Keratinocyte (primary cell): ENCODE results near the gene CCDC146. TPM values are rescaled to one million over a fixed set of nuclear protein-coding genes. Genes with fewer than 3 reads are reported as not detected.
"Not testable (repeated sequence)": the region's sequence is repeated elsewhere in the genome, so short reads cannot be mapped to it uniquely, and the experiment has no call there.

Experiments
- DNase-seq: peaks from one replicate; pipeline ENCODE4 v3.0.0-alpha.2; 2011; ENCODE audit warnings: low read depth, missing footprints, low spot score
- FAIRE-seq: peaks from 2 replicates; lab custom pipeline; 2011; peaks lifted over from hg19 to GRCh38; lab: Jason Lieb, UNC
- H2AFZ ChIP-seq: 2 replicates; pipeline ENCODE4 v1.6.0; 2012; ENCODE audit warnings: low read length, control low read depth, inconsistent platforms; ENCODE audit not compliant: control insufficient read depth
- H3K27ac ChIP-seq: 2 replicates; pipeline ENCODE4 v1.5.1; 2011; ENCODE audit warnings: low read length; ENCODE audit not compliant: control insufficient read depth, insufficient read depth
- H3K27me3 ChIP-seq: 3 replicates; pipeline ENCODE4 v1.6.0; 2011; ENCODE audit warnings: low read length; ENCODE audit not compliant: control insufficient read depth, insufficient read depth; ENCODE audit errors: extremely low read depth
- H3K36me3 ChIP-seq, 2 experiments: 2 replicates in 1 of 2; 3 replicates in 1 of 2; pipeline ENCODE4 v1.5.1; 2011; ENCODE audit warnings: low read length in 2 of 2, mild to moderate bottlenecking in 1 of 2; ENCODE audit not compliant: control insufficient read depth in 2 of 2, insufficient read depth in 2 of 2; ENCODE audit errors: extremely low read depth in 1 of 2
- H3K4me1 ChIP-seq: 3 replicates; pipeline ENCODE4 v1.5.1; 2011; ENCODE audit warnings: low read length; ENCODE audit not compliant: control insufficient read depth, insufficient read depth; ENCODE audit errors: extremely low read depth
- H3K4me2 ChIP-seq: 3 replicates; pipeline ENCODE4 v1.6.0; 2011; ENCODE audit warnings: low read depth, low read length; ENCODE audit not compliant: control insufficient read depth, insufficient read depth; ENCODE audit errors: extremely low read depth
- H3K4me3 ChIP-seq, 3 experiments: fragments of 200-600 bp in 1 of 3; sonication (generic) in 1 of 3; 2 replicates in 2 of 3; 3 replicates in 1 of 3; pipeline ENCODE4 v1.5.1; 2011 to 2016; ENCODE audit warnings: low read length in 3 of 3, mild to moderate bottlenecking in 3 of 3, control low read depth in 2 of 3, inconsistent platforms in 1 of 3, low read depth in 1 of 3, mixed read lengths in 1 of 3, mixed run types in 1 of 3, moderate library complexity in 1 of 3; ENCODE audit not compliant: control insufficient read depth in 2 of 3, insufficient read depth in 2 of 3; ENCODE audit errors: extremely low read depth in 1 of 3
- H3K79me2 ChIP-seq: 2 replicates; pipeline ENCODE4 v1.6.0; 2012; ENCODE audit warnings: low read length; ENCODE audit not compliant: control insufficient read depth, insufficient read depth
- H3K9ac ChIP-seq: 3 replicates; pipeline ENCODE4 v1.6.0; 2011; ENCODE audit warnings: low read length; ENCODE audit not compliant: control insufficient read depth, insufficient read depth; ENCODE audit errors: extremely low read depth
- H3K9me1 ChIP-seq: 3 replicates; pipeline ENCODE4 v1.6.0; 2011; ENCODE audit warnings: low read length; ENCODE audit not compliant: control insufficient read depth, insufficient read depth; ENCODE audit errors: extremely low read depth
- H3K9me3 ChIP-seq: 2 replicates; pipeline ENCODE4 v1.5.1; 2012; ENCODE audit warnings: low read depth, low read length; ENCODE audit not compliant: control insufficient read depth
- H4K20me1 ChIP-seq: 3 replicates; pipeline ENCODE4 v1.6.0; 2011; ENCODE audit warnings: low read length; ENCODE audit not compliant: control insufficient read depth, insufficient read depth; ENCODE audit errors: extremely low read depth
- EZH2 ChIP-seq: IDR thresholded peaks from one replicate; pipeline ENCODE4 v1.6.1; 2012; ENCODE audit warnings: inconsistent platforms, mild to moderate bottlenecking, low read length, moderate library complexity
- dilution Hi-C: fragments of 300-500 bp; cut with MboI; formaldehyde crosslinking; loops from one replicate; pipeline ENCODE4 v1.7.0; 2020; ENCODE audit warnings: low sequenced_read_pairs; ENCODE audit not compliant: extremely low pct_ligation_motif_present
- polyA plus RNA-seq, 5 experiments: library from polyadenylated mRNA; depleted of rRNA in 3 of 5; stranded (reverse) in 3 of 5; stranded (forward) in 1 of 5; unstranded in 1 of 5; fragments of >200 nt; gene quantifications; 1 replicate in 1 of 5; 2 replicates in 3 of 5; 3 replicates in 1 of 5; pipeline versions ENCODE4 v1.2.1 to v1.2.3, GENCODE V29; 2011 to 2012; ENCODE audit warnings: missing spikeins in 2 of 5, low read depth in 1 of 5, low replicate concordance in 1 of 5
- TF ChIP-seq, protein P1 (sequence below), 3 experiments: IDR thresholded peaks in 1 of 3; conservative IDR thresholded peaks in 1 of 3; optimal IDR thresholded peaks in 1 of 3; 2 replicates in 2 of 3; 3 replicates in 1 of 3; pipeline versions ENCODE3 to v1.5.1; 2011; ENCODE audit warnings: low read length in 3 of 3, mild to moderate bottlenecking in 3 of 3, moderate library complexity in 2 of 3, control low read depth in 1 of 3, inconsistent platforms in 1 of 3; ENCODE audit not compliant: insufficient read depth in 2 of 3; ENCODE audit errors: extremely low read depth in 1 of 3

Gene CCDC146
- polyA plus RNA-seq, 1 donor (not counting 4 experiments of a cell fraction or from before 2014, with no cell fraction given): 5.7 TPM

DNA sequence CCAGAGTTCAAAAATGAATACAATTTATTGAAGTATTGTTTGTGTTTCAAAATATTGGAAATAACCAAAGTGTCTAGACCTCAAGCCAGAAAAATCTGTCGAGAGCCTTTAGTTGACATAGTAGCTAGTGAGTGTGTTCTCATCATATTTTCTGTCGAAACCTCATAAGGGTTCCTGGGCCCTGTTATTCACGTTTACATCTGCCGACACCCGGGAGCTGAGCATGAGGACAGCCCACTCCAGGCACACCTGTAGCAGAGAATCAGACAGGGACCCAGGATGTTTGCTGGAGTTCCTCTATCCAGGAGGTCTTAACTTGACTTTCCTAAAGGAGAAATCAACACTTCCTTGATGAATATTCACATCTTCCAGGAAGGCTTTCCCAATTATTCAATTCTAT, 149.4 kb downstream of the CCDC146 start:
- DNase-seq: no peak
- no peak for FAIRE-seq
- no peak overlapping the region for H3K4me3 ChIP-seq
- H3K9me3 ChIP-seq: no peaks in the 10 kb centered on the region
- dilution Hi-C loops: no loop called here
- no peak overlapping the region for H2AFZ ChIP-seq
- no peaks in the 10 kb centered on the region for H3K36me3 ChIP-seq
- no peak overlapping the region for H3K4me2 ChIP-seq
- H3K9ac ChIP-seq: no peak overlapping the region
- no peaks in the 10 kb centered on the region for H4K20me1 ChIP-seq
- TF ChIP-seq EZH2: no peak
- TF ChIP-seq, protein P1, sequence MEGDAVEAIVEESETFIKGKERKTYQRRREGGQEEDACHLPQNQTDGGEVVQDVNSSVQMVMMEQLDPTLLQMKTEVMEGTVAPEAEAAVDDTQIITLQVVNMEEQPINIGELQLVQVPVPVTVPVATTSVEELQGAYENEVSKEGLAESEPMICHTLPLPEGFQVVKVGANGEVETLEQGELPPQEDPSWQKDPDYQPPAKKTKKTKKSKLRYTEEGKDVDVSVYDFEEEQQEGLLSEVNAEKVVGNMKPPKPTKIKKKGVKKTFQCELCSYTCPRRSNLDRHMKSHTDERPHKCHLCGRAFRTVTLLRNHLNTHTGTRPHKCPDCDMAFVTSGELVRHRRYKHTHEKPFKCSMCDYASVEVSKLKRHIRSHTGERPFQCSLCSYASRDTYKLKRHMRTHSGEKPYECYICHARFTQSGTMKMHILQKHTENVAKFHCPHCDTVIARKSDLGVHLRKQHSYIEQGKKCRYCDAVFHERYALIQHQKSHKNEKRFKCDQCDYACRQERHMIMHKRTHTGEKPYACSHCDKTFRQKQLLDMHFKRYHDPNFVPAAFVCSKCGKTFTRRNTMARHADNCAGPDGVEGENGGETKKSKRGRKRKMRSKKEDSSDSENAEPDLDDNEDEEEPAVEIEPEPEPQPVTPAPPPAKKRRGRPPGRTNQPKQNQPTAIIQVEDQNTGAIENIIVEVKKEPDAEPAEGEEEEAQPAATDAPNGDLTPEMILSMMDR (optimal IDR thresholded peaks at IDR 0.05 in 1 of 3, IDR thresholded peaks at IDR 0.05 in 1 of 3, conservative IDR thresholded peaks at IDR 0.05 in 1 of 3; ENCODE audit: extremely low read depth in 1 of 3, insufficient read depth in 2 of 3, low read length in 3 of 3): no peak
- H3K79me2 ChIP-seq: no peaks in the 10 kb centered on the region
- no peaks in the 10 kb centered on the region for H3K4me1 ChIP-seq
- no peak overlapping the region for H3K27ac ChIP-seq
- H3K9me1 ChIP-seq: no peaks in the 10 kb centered on the region
- no peaks in the 10 kb centered on the region for H3K27me3 ChIP-seq

DNA sequence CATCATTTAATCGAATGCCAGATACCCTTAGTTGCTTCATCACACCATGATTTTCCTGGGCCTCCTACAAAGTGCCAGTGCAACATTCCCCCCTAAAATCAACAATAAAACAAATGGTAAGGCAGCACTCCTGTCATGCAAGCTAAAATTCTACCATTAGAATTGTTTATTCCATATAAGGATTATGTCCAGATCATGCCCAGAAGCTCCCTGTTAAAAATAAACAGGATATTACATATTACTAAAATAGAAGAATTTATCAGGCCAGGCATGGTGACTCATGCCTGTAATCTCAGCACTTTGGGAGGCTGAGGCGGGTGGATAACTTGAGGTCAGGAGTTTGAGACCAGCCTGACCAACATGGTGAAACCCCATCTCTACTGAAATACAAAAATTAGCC, 153.2 kb downstream of the CCDC146 start:
- H3K9me3 ChIP-seq, H3K27ac ChIP-seq, H3K9ac ChIP-seq, FAIRE-seq, DNase-seq, H2AFZ ChIP-seq, dilution Hi-C loops, H4K20me1 ChIP-seq, H3K79me2 ChIP-seq, H3K4me3 ChIP-seq, H3K9me1 ChIP-seq, H3K4me2 ChIP-seq, H3K27me3 ChIP-seq, H3K36me3 ChIP-seq, H3K4me1 ChIP-seq: not testable (repeated sequence)

DNA sequence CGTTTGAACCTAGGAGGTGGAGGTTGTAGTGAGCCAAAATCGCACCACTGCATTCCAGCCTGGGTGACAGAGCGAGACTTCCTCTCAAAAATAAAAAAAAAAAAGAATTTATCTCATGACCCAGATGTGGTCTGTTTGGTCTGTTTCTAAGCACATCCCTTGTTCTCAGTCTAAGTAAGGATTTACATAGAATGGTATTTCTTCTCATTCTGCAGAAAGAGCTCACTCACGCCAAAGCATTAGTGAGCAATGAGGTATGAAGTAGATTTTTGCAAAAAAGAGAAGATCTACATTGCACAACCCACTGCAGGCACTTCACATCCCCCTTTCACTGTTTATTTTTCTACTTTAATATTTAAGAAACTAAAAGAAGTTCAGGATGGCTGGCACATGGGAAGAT, 153.7 kb downstream of the CCDC146 start:
- TF ChIP-seq, protein P1 (optimal IDR thresholded peaks at IDR 0.05 in 1 of 3, IDR thresholded peaks at IDR 0.05 in 1 of 3, conservative IDR thresholded peaks at IDR 0.05 in 1 of 3; ENCODE audit: extremely low read depth in 1 of 3, insufficient read depth in 2 of 3, low read length in 3 of 3): no peak
- no peak for TF ChIP-seq EZH2
- Histone ChIP-seq H2AFZ (no peak overlapping the region), H3K9me1 (no peaks in the 10 kb centered on the region), H3K27ac (no peak overlapping the region), H3K36me3 (no peaks in the 10 kb centered on the region), H3K79me2 (no peaks in the 10 kb centered on the region), H3K27me3 (no peaks in the 10 kb centered on the region), H3K4me1 (no peaks in the 10 kb centered on the region), H3K9ac (no peak overlapping the region), H3K4me3 (no peak overlapping the region), H3K9me3 (no peaks in the 10 kb centered on the region), H4K20me1 (no peaks in the 10 kb centered on the region), H3K4me2 (no peak overlapping the region)
- FAIRE-seq: no peak
- dilution Hi-C loops: no loop called here
- DNase-seq: no peak
